AML-193 (cell line): ENCODE data around the gene WNT8A.
A peak's percentile ranks its signal among the peaks of the same experiment; 100 is the strongest.

Experiments used
- DNase-seq, 2 experiments: peaks; one replicate each; lab custom pipeline; 2025; lab: John Stamatoyannopoulos, UW

WNT8A gene

DNA sequence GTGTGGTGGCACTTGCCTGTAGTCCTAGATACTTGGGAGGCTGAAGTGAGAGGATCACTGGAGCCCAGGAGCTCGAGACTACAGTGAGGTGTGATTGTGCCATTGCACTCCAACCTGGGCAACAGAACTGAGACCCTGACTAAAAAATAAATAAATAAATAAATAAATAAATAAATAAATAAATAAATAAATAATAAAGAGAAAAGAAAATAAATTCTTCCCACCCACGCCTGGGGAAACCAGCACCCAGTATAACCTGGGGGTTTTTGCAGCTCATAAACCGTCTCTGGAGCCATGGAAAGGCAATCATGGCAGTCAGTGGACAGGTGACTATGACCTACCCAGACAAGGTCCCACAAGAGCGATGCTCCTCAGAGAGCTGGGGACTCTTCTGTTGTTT lies 7.9 kb downstream of the WNT8A start:
- DNase-seq: no peak

DNA sequence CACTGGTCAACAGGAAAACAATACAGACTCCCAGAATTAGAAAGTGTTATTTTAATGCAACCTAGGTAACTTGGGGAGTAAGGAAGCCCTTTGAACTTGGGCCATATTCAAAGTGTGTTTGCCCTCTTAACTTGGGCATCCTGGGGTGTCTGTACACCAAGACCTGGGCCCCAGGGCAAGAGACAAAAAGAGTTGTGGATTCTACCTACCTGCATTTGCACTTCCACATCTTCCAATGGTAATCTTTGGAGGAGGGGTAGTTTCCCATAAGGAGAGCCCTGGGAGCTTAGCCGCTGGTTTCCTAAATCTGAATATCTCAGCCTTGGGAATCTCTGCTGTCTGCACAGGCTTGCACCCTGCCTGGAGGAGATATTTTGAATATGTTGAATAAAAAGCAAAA lies 8.5 kb downstream of the WNT8A start:
- no peak for DNase-seq

DNA sequence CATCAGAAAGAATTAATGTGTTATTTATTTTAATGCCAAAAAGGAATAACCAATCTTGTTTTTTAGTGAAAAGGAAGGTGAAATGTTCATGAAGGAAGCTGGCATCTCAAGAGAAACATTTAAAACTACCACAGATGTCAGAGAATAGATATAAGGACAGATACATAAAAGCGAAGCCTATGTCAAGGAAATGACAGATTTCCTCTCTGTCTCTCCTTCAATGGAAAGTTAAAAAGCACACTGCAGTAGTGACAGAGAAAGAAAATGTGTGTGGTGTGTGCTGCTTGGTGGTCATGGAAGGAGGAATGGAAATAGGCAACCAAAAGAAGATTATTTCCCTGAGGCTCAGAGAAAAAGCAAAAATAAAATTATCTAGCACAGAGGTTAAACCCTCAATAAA lies 9.2 kb downstream of the WNT8A start:
- DNase-seq: no peak

DNA sequence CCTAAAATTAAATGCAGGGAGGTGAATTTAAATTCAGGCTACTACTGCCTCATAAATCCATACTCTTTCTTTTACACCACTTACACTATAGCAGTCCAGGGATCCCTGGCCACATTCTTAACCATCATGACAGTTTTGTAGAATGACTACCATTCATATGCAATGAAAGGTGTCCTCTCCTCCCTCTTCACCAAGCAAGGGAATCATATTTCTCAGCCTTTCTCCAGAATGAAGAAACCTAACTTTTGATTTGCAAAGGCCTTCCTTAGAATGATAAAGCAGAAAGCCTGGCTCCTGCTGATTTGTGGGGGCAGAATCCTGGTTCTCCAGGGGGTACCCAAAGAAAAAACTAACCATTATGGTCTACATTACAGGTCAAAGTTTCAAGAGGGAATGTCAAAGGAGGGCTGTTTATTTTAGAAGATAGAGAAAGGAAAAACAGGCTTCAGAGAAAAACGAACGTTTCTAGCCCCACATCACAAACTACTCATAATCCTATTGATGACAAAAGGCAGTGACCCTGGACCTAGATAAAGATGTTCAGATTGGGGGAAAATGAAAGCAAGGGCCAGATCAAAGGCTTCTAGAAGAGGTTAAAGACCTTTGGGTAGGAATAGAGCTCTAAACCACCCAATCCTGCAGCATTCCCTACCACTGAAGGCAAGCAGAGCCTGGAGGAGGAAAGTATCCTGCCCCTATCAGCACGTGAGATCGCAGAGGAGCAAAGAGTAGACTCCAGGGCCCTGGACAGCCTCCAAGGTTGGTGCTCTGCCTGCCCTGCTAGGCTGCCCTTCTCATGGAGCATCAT lies 11.5 kb downstream of the WNT8A start:
- no peak for DNase-seq

DNA sequence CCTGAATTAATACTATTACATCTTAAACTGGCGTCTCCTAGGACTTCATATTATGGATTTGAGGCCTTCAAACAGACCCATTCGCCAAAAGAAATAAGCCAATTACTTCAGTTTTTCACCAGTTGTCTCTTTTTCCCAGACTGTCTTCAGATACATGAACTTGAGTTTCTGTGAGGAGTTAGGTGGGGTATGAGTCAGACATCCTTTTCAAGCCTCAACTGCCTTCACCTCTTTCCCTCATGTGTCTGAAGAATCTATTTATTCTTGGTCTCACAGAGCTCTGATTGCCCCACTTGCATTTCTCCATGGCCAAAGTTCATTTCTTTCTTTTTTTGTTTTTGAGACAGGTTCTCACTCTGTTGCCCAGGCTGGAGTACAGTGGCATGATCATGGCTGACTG lies 12.5 kb downstream of the WNT8A start:
- DNase-seq: no peak

DNA sequence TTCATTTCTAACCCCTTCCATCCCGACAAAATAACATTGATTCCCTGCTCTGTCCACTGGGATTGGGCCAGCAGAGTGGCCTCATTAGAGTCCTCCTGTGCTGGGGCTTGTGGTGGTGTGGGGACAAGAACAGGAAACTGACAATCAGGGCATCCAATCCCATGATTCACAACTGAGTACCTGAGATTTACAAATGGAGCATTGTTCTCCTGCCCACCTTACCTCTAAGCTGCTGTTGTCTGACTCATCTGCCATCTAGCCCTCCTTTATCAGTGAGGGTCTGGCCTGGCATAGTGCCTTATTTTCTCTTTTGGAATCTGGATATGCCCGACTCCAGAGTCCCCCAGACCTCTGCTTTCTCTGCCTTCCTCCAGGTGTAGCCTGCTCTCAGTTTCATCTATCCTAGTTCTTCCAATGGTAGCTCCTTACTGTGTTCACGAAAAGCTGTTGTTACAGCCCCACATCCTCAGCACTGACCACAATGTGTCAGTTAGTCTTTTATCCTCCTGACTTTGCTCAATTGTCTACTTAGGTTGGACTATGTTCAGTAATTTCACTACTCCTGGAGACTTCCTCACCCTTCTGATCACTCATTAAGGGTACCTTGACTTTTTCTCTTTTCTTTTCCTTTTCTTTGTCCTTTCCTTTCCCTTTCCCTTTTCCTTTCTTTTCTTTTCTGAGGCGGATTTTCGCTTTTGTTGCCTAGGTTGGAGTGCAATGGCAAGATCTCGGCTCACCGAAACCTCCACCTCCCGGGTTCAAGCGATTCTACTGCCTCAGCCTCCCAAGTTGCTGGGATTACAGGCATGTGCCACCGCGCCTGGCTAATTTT lies 13.4 kb downstream of the WNT8A start:
- DNase-seq: no peak

DNA sequence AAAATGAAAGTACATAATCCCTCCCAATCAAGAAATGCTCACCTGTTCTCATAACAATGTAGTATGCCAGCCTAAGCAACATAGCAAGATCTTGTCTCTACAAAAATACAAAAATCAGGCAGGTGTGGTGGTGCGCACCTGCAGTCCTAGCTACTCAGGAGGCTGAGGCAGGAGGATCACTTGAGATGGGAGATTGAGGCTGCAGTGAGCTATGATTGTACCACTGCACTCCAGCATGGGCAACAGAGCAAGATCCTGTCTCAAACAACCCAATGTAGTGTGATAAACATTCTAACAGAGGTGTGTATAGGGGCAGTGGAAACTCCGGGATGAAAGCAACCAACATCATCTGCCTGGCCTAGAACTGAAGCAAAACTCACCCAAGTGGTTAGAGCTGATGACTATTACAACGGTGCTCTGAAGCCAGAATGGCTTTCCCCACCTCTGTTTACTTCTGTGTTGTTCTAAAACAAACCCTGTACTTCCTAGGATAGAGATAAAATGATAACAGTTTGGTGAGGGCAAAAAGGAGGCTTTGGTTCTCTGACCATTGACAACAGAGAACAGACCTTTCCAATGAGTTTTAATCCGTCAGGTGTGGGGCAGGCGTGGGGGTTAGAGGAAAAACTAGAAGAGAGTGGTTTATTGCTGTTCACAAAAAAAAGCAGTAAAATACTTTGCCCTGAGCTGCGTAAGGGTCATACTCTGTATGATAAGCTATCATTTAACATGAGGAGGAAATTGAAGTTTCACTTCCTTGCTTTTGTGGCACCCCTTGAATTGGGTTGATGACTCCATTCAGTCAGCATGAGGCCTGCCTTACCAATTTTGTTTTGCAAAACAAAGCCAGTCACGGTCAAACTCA lies 18.9 kb downstream of the WNT8A start:
- DNase-seq: no peak

DNA sequence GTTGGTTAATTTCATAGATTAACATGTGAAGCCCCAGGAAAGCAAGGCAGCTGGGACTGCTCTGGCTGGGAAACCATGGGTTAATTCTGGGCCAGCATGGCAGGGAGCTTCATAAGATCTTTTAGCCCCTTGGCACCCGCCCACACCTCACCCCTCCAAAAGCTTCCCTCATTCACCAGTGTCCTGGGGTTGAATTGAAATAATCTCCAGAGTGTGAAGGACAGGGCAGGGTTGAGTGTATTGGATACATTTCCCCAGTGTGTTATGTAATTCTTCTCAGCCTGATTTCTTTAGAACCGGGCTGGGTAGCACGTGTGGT lies 19.4 kb downstream of the WNT8A start:
- no peak for DNase-seq

DNA sequence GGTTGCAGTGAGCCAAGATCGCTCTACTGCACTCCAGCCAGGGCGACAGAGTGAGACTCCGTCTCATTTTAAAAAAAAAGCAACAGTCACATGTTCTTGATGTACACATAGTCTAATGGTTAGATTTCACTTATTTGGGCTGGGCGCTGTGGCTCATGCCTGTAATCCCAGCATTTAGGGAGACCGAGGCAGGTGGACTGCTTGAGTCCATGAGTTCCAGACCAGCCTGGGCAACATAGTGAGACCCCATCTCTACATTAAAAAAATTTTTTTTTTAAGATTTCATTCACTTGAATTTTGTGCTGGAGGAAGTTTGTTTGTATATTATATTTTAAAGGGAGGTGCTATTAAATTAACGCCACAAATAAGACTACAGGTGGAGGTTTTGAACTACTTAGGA lies 21.9 kb downstream of the WNT8A start:
- no peak for DNase-seq

DNA sequence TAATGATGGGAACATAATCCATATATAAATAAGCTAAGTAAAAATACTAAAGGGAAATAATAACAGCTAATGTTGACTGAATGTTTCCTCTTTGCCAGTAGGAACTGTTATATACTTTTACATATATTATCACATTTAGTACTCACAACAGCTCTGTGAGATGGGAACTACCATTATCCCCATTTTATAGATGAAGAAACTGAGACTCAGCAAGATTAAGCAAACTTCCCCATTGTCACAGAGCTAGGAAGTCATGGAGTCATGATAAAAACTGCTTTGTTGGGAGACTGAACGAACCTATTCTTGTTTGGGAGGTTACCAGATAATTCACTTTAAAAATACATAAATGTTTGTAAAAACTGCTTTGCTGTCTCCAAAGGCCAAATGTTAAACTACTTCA lies 23.4 kb downstream of the WNT8A start:
- DNase-seq: no peak

DNA sequence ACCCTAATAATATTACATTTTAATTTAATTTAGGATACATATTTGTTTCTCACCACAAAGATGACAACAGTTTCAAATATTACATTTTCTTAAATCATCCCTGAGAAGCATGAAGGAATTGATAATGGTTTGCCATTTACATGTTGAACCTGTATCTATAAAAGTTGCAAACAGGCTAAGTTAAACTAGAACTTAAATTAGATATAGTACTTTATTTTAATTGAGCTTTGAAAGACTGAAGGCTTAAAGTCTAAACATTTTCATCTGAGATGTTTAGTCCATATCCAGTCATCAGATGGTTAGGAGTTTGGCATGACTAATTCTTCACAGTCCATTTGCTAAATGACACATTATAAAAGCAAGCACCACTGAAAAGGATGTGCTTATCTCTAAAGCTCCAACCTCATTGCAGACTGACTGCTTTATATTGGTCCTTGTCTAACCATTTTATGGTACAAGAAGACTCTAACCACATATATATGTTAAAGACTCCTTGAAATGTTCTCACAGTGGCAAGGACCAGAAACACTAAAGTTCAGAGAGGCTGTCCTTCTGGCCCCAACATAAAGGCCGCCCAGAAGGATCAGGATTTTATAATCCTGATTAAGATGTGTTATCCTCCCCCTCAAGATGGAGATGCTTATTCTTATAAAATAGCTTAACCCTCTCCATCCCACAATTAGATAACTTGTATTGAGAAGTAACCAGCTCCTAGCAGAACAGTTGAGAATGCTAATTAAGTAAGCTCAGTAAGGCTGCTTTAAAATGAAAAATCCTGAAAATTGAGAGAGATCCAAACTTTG lies 25.8 kb downstream of the WNT8A start:
- no peak for DNase-seq

DNA sequence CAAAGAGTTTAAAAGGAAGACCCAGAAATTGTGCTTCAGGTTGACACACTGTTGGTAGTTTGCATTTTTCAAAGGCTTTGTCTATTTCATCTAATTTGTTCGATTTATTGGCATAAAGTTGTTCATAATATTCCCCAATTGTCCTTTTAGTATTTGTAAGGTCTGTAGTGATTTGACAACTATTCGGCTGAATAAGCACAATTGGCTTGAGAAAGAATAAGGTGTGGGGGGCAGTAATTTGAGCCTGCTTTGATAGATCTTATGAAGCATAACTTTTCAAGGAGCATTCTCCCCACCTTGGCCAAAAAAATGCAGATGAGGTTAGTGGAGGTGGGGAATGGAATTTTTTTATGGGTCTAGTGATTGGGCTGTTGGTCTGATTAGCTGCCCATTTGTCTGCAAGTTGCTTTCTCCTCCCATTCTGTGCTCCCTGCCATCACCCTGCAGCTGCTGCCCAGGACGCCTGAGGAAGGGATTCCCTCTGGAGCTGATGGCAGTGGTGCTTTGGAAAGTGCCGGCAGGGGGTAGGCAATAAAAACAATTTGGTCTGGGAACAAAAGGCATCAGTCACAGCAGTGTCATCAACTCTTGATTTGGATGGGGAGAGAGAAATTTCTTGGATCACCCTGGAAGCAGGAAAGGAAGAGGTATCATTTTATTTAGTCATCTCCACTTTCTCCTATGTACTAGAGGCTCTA lies 26.6 kb downstream of the WNT8A start:
- DNase-seq: no peak

DNA sequence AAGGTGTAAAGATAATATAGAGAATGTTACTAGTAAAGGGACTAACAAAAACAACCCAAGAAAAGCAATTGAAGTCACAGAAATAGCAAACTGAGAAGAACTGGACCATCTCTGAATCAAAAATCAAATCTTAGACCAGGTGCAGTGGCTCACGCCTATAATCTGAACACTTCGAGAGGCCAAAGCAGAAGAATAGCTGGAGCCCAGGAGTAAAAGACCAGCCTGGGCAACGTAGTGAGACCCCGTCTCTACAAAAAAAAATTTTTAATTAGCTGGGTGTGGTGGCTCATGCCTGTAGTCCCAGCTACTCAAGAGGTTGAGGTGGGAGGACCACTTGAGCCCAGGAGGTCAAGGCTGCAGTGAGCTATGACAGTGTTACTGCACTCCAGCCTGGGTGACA lies 27.3 kb downstream of the WNT8A start:
- DNase-seq: no peak

DNA sequence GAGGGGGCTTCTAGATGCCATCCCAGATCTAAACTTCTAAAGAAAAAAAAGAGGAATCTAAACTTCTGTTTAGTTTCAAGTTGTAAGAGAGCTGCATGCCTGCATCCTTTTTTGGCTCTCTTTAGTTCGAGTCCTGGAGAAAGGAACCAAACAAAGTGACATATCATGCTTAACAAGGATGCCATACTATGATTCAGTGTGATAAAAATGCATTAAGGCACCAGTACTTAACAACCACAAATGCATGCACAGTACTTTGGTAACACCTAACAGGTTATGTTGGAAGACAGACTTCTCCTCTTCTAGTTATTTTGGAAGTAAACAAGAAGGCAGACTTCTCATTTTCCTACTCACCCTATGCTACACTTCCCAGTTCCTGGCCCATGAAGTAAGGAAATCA lies 28.1 kb downstream of the WNT8A start:
- no peak for DNase-seq

DNA sequence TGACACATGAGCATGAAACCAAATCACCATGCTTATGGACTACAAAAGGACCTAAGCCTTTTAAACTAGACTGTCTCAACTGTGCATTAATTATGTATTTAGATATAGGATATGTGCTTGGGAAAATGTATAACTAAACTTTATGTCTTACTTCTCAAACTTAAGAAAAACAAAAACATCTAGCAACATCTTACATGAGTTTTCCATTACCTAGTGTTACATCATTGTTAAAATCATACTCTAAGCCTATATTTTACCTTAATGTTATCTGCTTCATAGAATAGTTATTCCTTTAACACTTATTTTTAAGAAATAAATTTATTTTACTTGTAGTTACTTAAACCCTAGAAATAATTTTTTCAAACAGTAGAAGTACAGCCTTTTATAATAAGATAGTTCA lies 31.4 kb downstream of the WNT8A start:
- no peak for DNase-seq

DNA sequence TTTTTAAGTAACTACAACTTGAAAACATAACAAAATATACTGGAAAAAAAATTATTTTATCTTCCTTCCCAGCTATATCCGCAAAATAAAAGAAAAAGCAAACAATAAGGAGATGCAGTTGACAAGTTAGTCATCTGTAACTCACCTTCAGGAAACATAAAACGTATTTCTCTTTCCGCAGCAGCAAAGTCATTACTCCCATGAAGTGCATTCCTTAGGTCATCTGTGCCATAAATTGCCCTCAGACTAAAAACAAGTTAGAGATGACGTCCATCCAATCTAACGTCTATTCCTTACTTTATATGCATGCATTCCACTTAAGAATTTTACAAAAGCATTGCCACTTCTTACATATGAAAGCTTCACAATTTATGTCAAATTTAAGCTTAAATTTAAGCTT lies 44.5 kb downstream of the WNT8A start:
- DNase-seq: no peak

DNA sequence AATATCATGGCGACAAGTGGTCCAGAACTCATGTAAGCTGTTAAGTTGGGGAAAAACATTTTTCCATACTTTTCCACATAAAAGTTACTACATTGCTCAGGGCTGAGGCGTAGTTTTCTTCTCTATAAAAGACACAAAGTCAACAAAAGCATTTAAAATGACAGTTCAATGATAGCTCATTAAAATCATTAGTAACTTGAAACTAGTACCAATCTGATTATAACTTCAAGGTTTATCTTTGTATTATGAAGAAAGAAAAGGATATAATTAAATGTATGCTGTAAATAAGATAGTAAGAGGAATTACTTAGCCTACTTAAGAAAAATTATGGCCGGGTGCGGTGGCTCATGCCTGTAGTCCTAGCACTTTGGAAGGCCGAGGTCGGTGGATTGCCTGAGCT lies 45.5 kb downstream of the WNT8A start:
- DNase-seq: no peak

DNA sequence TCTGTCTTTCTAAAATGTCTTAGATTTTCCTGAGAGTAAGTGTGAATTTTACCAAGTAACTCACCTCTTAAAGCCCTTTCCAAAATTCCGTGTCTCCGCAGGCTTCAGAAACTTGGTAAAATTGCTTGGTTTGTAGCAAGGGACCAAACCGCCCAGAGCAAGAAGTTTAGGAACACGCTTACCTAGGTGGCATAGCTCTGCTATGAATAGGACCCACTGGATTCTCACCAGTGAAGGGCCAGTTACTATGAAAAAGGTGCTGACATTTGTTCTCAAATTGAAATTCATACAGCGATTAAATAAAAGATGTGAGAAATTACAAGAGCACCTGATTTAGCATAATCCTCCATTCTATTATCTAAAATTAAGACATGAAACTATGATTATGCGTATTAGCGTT lies 48.7 kb downstream of the WNT8A start:
- no peak for DNase-seq

DNA sequence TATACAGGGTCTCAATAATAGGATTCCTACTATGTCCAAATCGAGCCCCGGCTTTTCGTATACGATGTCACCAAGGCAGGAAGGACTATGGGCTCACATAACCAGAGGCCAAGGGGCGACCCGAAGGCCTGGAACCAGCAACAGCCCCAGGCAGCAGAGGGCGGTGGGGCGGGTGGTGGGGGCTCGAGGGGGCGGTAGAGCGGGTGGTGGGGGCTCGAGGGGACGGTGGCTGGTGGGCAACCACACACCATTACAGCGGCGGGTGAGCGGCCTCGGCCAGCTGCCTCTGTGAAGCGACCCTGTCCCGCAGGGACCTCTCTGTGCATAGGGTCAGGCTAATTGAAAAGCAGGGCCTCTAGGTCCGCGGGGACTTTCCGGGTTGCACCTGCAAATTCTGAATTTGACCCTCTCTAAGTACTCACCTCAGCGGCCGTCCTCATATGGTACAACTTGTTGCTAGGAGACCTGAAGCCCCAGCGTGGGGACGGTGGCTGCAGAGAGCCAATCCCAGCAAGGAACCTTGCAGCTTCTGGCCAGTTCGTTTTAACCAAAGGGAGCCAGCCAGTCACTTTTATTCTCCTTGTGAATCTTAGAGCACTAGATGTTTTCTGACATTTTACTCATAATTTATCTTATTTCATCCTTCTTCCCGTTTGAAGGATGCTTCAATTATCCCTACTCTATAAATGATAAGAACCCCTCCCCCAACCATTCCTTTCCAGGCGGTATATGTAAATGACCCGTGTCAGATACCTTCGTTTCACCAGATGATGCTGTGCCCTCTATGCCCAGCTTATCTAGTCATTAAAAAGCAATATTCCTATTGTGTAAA lies 55.3 kb downstream of the WNT8A start, which contains the start of gene NME5:
Gene NME5, minus strand, starts transcription at position 480 of the 832 bp plus-strand sequence. CDS start 648 bp downstream, outside the sequence.
- DNase-seq: no peak

DNA sequence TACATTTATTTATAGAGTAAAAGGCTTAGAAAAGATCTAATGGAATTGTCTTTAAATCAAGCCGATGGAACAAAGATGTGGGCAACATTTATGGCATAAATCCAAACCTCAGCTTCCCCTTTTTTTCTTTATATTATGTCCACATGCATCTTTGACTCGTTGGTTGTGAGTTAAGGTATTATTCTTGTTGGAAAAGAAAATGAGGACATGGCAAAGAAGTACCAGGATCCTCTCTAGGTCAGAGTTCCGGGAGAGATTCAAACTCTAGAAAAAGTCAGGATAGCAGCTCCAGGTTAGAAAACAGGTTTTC lies 55.9 kb downstream of the WNT8A start:
- peak; percentile 65 for DNase-seq
